GDM1 (cell line): Measurements from ENCODE around the gene CAP1.
"Not testable (repeated sequence)": the region's sequence is repeated elsewhere in the genome, so short reads cannot be mapped to it uniquely, and the experiment has no call there.

Experiments
- DNase-seq: peaks from one replicate; lab custom pipeline; 2025; lab: John Stamatoyannopoulos, UW

CAP1 gene

GRCh38 chr1:40058453-40059337, 18.2 kb downstream of the CAP1 start:
- no peak for DNase-seq

- peak; percentile 50 for DNase-seq
Measured at GRCh38 chr1:40059338-40059959, 18.9 kb downstream of the CAP1 start.

- DNase-seq = peak; percentile 57
Measured at GRCh38 chr1:40059960-40060750, 19.6 kb downstream of the CAP1 start.

- peak; percentile 65 for DNase-seq
Measured at GRCh38 chr1:40064797-40065499, 24.4 kb downstream of the CAP1 start.

- no peak for DNase-seq
Measured at GRCh38 chr1:40067023-40067422, 26.5 kb downstream of the CAP1 start.

GRCh38 chr1:40067851-40068250, 27.3 kb downstream of the CAP1 start:
- no peak for DNase-seq

- no peak for DNase-seq
Measured at GRCh38 chr1:40072142-40072541, 31.6 kb downstream of the CAP1 start.

GRCh38 chr1:40073062-40073461, 32.5 kb downstream of the CAP1 start:
- no peak for DNase-seq

GRCh38 chr1:40075266-40075665, 34.7 kb downstream of the CAP1 start:
- no peak for DNase-seq

- no peak for DNase-seq
Measured at GRCh38 chr1:40076895-40077312, 36.4 kb downstream of the CAP1 start.

GRCh38 chr1:40078512-40079333, 38.2 kb downstream of the CAP1 start:
- peak; percentile 49 for DNase-seq

GRCh38 chr1:40079774-40080400, 39.4 kb downstream of the CAP1 start:
- no peak for DNase-seq

GRCh38 chr1:40081871-40082270, 41.3 kb downstream of the CAP1 start:
- DNase-seq = no peak

GRCh38 chr1:40084750-40085149, 44.2 kb downstream of the CAP1 start:
- not testable (repeated sequence) for DNase-seq

- DNase-seq = no peak
Measured at GRCh38 chr1:40090652-40091355, 50.3 kb downstream of the CAP1 start.

- no peak for DNase-seq
Measured at GRCh38 chr1:40092241-40092640, 51.7 kb downstream of the CAP1 start.

- no peak for DNase-seq
Measured at GRCh38 chr1:40092706-40093639, 52.4 kb downstream of the CAP1 start.

GRCh38 chr1:40094466-40095110, 54.1 kb downstream of the CAP1 start:
- DNase-seq = no peak
